ENCODE results near the gene CCDC178.
A peak's percentile ranks its signal among the peaks of the same experiment; 100 is the strongest.

The CCDC178 gene

DNA sequence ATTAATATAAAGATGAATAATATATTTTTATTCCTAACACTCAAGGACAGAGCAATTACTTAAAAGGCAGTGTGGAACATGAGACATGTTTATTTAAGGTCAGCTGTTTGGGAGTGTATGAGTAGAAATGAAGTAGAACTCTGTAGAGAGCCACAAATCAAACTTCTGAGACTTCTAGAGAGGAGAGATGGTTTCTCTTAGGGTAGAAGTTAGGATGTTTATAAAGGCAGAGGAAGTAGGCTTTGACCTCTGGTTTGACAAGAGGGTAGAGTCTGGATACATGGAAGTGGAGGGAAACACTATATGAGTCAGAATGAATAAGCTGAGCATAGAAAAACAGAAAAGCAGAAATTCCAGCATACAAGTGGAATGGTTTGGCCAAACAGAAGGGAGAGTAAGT, 405.6 kb downstream of the CCDC178 start:
- no peak overlapping the region for H3K27ac ChIP-seq
- TF ChIP-seq ZFX (IDR thresholded peaks at IDR 0.05): no peak
- TF ChIP-seq, protein P1, sequence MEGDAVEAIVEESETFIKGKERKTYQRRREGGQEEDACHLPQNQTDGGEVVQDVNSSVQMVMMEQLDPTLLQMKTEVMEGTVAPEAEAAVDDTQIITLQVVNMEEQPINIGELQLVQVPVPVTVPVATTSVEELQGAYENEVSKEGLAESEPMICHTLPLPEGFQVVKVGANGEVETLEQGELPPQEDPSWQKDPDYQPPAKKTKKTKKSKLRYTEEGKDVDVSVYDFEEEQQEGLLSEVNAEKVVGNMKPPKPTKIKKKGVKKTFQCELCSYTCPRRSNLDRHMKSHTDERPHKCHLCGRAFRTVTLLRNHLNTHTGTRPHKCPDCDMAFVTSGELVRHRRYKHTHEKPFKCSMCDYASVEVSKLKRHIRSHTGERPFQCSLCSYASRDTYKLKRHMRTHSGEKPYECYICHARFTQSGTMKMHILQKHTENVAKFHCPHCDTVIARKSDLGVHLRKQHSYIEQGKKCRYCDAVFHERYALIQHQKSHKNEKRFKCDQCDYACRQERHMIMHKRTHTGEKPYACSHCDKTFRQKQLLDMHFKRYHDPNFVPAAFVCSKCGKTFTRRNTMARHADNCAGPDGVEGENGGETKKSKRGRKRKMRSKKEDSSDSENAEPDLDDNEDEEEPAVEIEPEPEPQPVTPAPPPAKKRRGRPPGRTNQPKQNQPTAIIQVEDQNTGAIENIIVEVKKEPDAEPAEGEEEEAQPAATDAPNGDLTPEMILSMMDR (conservative IDR thresholded peaks at IDR 0.05): no peak

DNA sequence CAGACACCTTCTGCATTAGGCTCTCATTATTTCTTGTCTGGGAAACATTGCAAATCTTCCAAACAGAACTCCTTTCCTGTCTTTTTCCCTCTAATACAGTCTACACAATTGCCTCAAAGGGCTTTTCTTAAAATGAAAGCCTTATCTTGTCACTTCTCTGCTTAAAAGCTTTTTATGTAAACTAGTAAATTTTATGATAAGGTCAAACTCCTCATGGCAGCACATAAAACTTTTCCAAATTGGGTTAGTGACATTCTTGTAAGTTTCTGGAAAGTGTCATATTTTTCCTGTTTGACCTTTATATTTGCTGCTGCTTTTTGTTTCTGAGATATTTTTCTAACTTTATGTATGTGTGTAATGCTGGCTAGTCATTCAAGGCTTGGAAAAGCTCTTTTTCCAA, 406.3 kb downstream of the CCDC178 start:
- no peak overlapping the region for H3K27ac ChIP-seq
- TF ChIP-seq ZFX (IDR thresholded peaks at IDR 0.05): no peak
- TF ChIP-seq, protein P1 (conservative IDR thresholded peaks at IDR 0.05): no peak

DNA sequence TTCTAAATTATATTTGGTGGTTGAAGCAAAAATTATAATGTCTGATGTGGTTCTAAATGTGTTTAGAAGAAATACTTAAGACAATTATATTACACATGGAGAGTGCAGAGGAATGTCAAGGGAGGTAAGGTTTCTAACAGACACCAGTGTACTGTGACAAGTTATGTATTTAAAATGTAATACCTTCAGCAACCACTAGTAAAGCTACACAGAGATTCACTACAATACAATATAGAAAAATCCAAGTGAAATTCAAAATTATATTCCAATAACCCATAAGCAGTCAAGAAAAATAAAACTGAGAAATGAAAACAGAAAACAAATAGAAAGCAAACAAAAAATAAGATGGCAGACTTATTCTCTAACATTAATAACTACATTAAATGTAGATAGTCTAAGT, 418.2 kb downstream of the CCDC178 start:
- no peak for TF ChIP-seq ZFX (IDR thresholded peaks at IDR 0.05)
- TF ChIP-seq, protein P1 (conservative IDR thresholded peaks at IDR 0.05): peak; percentile 27; the same call in 1 of the 2 replicates
- H3K27ac ChIP-seq: no peak overlapping the region

DNA sequence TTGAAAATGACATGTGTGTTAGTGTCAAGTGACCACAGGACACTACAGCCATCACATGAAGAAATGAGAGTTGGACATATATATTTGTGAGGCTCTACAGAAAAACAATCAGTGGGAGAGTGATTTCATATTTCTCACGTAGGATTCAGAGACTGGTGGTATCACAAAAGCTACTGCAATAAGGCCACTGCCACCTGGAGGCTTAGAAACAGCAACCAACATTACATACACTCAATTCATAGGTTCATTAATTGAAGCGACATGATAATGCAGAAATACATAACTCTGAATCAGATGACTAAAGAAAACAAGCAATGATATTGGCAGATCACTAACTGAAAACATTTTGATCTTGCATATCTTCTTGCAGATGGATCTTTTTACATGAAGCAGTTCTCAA, 419.6 kb downstream of the CCDC178 start:
- TF ChIP-seq ZFX (IDR thresholded peaks at IDR 0.05): no peak
- TF ChIP-seq, protein P1 (conservative IDR thresholded peaks at IDR 0.05): peak; percentile 7; the same call in 1 of the 2 replicates
- H3K27ac ChIP-seq: no peak overlapping the region

DNA sequence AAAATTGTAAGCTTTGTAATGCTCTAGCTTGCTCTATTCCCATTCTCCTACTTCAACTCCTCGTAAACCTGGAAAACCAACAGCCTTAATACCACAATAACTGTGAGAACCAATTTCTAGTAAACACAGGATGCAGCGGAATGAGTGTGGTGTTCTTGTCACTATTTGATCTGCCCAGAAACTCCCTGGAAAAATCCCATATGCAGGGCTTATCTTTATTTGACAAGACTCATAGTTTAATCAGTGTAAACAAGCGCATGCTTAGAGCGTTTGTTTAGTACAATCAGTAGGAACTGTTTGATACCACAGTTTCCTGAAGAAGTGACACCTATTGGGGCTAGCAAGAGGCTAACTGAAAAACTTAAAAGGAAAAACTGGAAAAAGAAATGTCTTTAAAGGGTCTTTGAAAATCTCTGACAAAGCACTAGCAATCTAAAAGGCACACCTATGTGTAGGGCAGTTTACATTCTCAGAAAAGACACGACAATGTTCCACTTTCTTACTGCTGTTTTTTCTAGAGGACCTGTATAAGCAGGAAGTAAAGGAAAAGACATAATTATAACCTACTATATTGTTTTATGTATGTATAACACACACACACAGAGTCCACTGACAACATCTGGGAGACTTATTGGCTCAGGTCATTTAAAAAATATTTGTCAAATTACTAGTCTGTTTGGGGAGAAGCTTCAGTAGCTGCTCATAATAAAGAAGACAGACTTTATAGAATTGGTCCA, 426.3 kb downstream of the CCDC178 start:
- TF ChIP-seq ZFX (IDR thresholded peaks at IDR 0.05): no peak
- TF ChIP-seq, protein P1 (conservative IDR thresholded peaks at IDR 0.05): no peak
- no peak overlapping the region for H3K27ac ChIP-seq

DNA sequence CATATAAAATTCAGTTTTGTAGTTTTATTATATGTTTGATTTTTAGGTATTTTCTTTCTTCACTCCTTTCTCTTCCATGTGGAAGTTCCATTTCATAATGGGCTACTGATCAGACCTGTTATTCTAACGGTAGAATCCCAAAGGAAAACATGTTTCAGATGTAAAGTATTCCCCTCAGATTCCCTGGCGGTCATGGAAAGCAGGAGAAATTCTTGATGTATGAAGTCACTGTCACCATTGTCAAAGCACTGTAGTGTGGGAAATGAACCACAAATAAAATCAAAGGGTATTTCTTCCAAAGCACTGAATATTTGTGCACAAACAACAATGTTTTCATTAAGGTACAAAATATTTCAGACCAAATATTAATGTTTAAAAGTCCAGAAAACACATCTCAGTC, 430.4 kb downstream of the CCDC178 start:
- TF ChIP-seq, protein P1 (conservative IDR thresholded peaks at IDR 0.05): no peak
- no peak for TF ChIP-seq ZFX (IDR thresholded peaks at IDR 0.05)
- no peak overlapping the region for H3K27ac ChIP-seq

DNA sequence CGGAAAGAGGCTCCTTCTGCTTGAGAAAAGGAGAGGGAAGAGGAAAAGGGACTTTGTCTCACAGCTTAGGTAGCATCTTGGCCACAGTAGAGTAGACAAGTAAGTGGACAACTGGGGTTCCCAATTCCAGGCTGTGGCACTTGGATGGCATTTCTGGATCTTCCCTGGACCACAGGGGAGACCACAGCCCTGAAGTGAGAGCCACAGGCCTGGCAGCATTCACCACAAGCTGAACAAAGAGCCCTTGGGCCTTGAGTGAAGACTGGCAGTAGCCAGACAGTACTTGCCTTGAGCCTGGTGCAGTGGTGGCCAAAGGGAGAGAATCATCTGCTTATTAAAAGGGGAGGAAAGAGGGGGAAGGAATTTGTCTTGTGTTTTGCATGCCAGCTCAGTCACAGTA, 441.6 kb downstream of the CCDC178 start:
- TF ChIP-seq, protein P1 (conservative IDR thresholded peaks at IDR 0.05): no peak
- TF ChIP-seq ZFX (IDR thresholded peaks at IDR 0.05): no peak
- no peak overlapping the region for H3K27ac ChIP-seq
